NCI-H2227 (cell line): ENCODE measurements around the gene UBAP2.

Experiments used
- DNase-seq: peaks from one replicate; lab custom pipeline; 2025; ENCODE audit not compliant: unreplicated experiment; lab: John Stamatoyannopoulos, UW

The UBAP2 gene

DNA sequence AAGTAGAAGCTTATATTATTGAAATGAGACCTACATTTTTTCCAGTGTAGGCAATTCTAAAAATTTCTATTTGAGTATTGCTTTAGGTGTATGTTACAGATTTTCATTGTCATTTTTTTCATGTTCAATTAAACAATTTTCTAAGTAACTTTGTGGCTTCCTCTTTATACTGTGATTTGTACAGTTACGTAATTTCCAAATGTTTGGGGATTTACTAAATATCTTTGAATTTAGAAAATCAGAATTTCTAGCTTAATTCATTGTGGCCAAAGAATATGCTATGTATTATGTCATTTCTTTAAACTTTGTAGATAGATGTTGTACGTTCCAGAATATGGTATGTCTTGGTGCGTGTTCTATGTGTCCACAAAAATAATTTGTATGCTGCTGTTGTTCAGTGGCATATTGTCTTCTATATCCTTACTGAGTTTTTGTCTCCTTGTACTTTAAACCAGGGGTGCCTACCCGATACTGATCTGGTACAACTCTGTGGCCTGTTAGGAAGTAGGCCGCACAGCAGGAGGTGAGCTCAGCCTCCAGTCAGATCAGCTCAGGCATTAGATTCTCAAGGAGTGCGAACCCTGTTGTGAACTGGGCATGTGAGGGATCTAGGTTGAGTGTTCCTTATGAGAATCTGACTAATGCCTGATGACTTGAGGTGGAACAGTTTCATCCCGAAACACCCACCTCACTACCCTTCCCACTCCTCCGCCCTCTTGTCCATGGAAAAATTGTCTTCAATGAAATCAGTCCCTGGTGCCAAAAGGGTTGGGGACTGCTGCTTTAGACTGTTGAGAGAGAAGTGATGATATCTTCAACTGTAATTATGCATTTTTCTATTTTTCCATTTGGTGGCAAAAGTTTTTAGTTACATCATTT lies 168.2 kb downstream of the UBAP2 start:
- DNase-seq: no peak

DNA sequence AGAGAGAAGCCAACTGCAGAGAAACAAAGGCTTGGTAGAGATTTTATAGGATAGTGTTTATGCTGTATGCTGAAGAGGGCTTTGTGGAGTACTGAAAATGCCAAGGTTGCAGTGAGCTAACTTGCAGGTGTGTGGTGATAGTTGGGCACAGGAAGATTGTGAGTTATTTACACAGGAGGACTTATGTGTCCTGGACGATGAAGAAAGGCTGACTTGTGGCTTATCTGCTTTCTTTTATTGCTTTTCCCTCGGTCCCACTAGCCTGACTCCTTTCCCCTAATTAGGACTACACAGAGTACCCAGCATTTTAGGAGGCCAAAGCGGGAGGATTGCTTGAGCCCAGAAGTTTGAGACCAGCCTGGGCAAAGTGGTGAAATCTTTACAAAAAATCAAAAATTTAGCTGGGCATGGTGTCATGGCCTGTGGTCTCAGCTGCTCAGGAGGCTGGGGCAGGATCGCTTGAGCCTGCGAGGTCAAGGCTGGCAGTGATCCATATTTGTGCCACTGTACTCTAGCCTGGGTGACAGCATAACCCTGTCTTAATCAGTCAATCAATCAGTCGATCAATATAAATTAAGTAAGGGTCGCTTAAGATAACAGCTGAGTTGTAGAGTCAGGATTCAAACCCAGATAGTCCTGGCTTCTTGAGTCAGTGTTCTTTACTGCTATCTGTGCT lies 169.9 kb downstream of the UBAP2 start:
- DNase-seq: no peak

DNA sequence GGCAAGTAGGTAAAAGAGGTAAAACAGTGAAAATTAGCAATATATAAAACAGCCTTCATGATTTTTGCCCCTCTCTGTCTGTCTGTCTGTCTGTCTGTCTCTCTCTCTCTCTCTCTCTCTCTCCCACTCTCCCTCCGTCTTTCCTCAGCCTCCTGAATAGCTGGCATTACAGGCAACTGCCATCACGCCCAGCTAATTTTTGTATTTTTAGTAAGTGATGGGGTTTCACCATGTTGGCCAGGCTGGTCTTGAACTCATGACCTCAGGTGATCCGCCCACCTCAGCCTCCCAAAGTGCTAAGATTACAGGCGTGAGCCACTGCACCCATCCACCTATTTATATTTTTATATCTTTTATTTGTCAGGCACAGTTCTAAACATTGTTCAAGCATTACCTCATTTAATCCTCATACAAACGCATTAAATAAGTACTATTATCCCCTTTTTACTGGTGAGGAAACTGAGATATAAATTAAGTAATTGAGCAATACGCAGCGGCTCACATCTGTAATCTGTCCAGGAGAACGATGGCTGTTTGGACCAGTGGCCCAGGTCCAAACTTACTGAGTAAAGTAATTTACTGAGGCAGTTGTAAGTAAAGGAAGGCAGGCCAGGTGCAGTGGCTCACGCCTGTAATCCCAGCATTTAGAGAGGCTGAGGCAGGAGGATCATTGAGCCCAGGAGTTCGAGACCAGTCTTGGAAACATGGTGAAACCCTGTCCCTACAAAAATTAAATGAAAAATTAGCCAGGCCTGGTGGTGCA lies 170.8 kb downstream of the UBAP2 start:
- DNase-seq: no peak
